ENCODE results near the gene VAPB.

Gene VAPB

DNA sequence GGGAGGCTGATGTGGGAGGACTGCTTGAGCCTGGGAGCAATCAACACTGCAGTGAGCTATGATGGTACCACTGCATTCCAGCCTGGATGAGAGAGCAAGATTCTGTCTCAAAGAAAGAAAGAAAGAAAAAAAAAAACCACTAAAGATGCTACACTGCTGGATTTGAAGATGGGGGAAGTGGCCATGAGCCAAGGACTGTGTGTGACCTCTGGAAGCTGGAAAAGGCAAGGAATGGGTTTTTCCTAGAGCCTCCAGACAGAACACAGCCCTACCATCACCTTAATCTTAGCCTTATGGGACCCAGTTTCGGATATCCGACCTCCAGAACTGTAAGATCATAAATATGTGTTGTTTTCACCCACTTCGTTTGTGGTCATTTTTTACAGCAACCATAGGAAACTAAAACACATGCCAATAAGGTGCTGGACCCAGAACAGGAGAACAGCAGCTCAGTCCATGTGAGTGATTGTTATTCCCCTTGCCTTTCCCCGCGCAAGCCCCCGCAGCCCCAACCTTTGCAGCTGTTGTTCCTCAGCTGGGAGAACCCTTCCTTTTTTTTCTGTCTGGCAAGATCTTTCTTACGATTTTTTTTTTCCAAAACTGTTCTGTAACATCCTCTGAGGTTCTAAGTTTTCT lies 11.1 kb upstream of the VAPB start:
- DNase-seq (ENCODE audit: low read depth in 1 of 2, low spot score in 1 of 2) = no peak

- no peak for DNase-seq (ENCODE audit: low read depth in 1 of 2, low spot score in 1 of 2)
Observed at GRCh38 chr20:58378704-58379103, 10.3 kb upstream of the VAPB start.

GRCh38 chr20:58381627-58382026 lies 7.4 kb upstream of the VAPB start:
- no peak for DNase-seq (ENCODE audit: low read depth in 1 of 2, low spot score in 1 of 2)

- no peak for DNase-seq (ENCODE audit: low read depth in 1 of 2, low spot score in 1 of 2)
Observed at GRCh38 chr20:58382096-58382495, 6.9 kb upstream of the VAPB start.

- DNase-seq (ENCODE audit: low read depth in 1 of 2, low spot score in 1 of 2) = no peak
Observed at GRCh38 chr20:58384821-58385220, 4.2 kb upstream of the VAPB start.

DNA sequence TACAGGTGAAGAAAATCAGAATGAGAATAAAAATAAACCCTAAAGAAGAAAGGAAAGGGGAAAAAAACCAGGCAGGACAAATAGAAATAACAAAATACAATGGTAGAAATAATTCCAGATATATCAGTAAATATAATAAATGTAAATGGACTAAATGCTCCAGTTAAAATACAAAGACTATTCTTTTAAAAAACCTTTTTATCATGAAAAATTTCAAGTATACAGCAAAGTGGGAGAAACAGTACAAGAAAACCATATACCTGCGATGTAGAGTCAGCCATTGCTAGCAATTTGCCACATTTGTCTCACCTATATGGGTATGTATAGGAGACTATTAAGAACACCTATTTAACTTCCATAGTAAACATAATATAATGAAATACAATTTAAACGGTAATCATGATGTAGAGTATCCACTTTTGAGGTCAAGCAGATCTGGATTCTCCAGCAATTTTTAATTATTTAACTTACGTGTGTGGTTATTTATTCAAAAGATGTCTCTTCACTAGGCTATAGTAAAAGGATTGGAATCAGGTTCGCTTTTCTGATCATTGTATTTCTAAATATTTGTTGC lies 914 bp upstream of the VAPB start:
- no peak for DNase-seq (ENCODE audit: low read depth in 1 of 2, low spot score in 1 of 2)

DNA sequence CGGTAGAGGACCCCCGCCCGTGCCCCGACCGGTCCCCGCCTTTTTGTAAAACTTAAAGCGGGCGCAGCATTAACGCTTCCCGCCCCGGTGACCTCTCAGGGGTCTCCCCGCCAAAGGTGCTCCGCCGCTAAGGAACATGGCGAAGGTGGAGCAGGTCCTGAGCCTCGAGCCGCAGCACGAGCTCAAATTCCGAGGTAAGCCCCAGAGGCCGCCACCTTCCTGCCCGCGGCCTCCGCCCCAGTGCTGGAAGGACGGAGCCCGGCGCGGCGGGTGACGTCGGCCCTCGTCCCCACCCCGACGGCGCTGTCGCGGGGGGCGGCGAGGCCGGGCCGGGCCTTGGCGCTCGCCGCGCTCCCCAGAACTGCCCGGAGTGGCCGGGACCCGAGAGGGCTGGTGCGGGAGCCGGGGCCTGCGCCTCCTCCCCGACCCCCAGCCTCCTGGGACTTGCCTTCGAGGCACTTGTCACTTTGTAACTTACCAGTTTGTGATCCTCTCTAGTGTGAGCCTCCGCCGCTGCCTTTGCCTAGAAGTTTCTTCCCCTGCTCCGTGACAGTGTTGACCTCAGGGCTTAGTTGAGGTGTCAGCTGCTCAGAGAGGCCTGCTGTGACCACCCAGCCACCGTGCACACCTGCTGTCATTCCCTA lies 417 bp downstream of the VAPB start:
- peak in 1 of 2 donors; percentile 6 for DNase-seq (ENCODE audit: low read depth in 1 of 2, low spot score in 1 of 2)

- DNase-seq (ENCODE audit: low read depth in 1 of 2, low spot score in 1 of 2) = no peak
Observed at GRCh38 chr20:58389968-58390658, 1.1 kb downstream of the VAPB start.

- no peak for DNase-seq (ENCODE audit: low read depth in 1 of 2, low spot score in 1 of 2)
Observed at GRCh38 chr20:58390659-58391035, 1.6 kb downstream of the VAPB start.

DNA sequence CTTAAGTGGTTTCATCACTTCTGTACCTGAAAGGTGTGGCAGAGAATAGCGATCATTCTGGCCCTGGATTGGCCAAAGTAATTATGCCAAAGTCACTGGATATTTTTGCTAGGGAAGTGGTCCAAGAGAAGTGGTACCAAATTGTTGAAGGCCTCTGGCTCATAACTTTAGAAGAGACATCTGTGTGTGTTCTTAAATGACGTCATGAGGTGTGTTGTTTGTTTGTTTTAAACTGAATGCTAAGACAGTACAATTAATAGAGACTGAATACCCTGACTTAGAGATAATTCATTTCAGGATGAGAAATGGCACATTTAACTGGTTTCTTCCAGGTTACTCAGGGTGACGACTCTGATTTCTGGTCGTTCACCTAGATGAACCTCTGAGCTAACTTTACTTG lies 3.3 kb downstream of the VAPB start:
- no peak for DNase-seq (ENCODE audit: low read depth in 1 of 2, low spot score in 1 of 2)

- no peak for DNase-seq (ENCODE audit: low read depth in 1 of 2, low spot score in 1 of 2)
Observed at GRCh38 chr20:58393299-58393698, 4.3 kb downstream of the VAPB start.

- no peak for DNase-seq (ENCODE audit: low read depth in 1 of 2, low spot score in 1 of 2)
Observed at GRCh38 chr20:58394801-58395200, 5.8 kb downstream of the VAPB start.

- DNase-seq (ENCODE audit: low read depth in 1 of 2, low spot score in 1 of 2) = no peak
Observed at GRCh38 chr20:58395604-58396003, 6.6 kb downstream of the VAPB start.

- no peak for DNase-seq (ENCODE audit: low read depth in 1 of 2, low spot score in 1 of 2)
Observed at GRCh38 chr20:58397429-58397828, 8.4 kb downstream of the VAPB start.

GRCh38 chr20:58398254-58398653 lies 9.2 kb downstream of the VAPB start:
- DNase-seq (ENCODE audit: low read depth in 1 of 2, low spot score in 1 of 2) = no peak

DNA sequence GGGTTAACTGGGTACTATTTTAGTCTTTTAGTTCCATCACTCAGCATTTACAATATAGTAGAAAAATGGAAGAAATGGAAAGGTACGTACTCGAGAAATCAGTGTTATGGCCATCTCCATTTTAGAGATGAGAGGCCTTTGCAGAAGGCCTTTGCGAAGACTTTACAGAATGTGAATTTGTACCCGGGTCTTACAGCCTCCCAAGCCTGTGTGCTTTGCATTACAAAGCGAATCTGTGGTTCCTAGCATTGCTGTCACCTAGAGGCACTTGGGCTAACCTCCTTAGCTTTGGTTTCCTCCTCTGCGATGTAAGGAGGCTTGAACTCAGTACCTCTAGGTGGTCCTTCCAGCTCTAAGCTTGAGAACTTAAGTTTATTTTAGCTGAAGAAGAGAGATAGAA lies 10.9 kb downstream of the VAPB start:
- DNase-seq (ENCODE audit: low read depth in 1 of 2, low spot score in 1 of 2) = no peak

DNA sequence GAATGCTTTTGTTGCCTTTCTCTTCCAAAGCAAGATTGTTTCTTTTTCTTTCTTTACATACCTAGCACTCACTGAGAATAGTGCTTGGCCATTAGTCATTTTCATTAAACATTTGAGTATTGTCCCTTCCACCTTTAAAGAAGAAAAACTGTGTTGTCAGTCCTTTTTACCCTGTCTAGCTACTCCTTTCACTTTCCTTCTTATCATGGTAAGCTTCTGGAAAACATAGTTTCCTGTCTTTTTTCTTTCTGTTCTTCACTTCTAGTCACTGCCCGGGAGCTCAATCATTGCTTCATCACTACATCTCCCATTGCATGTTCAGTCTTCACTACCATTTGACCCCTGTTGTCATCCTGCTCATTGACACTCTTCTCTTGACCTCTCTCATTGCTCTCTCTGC lies 12.1 kb downstream of the VAPB start:
- no peak for DNase-seq (ENCODE audit: low read depth in 1 of 2, low spot score in 1 of 2)

DNA sequence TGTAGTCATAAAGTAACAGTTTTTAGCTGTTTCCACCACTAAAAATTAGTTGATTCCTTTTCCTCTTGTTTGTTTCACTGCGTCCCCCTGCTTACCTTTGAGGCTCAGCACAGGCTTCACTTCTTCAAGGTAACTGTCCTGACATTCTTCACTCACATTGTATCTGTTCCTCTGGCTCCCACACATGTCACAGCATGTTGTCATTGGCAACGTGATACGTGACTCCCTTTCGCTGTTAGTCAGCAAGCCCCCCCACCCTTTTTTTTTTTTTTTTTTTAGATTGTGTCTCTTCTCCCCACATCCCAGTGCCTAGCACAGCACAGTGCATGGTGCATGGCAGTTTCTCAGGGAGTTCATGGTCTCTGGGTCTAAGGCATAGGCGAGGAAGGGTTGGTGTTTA lies 13.3 kb downstream of the VAPB start:
- no peak for DNase-seq (ENCODE audit: low read depth in 1 of 2, low spot score in 1 of 2)

GRCh38 chr20:58402827-58403226 lies 13.8 kb downstream of the VAPB start:
- DNase-seq (ENCODE audit: low read depth in 1 of 2, low spot score in 1 of 2) = no peak

DNA sequence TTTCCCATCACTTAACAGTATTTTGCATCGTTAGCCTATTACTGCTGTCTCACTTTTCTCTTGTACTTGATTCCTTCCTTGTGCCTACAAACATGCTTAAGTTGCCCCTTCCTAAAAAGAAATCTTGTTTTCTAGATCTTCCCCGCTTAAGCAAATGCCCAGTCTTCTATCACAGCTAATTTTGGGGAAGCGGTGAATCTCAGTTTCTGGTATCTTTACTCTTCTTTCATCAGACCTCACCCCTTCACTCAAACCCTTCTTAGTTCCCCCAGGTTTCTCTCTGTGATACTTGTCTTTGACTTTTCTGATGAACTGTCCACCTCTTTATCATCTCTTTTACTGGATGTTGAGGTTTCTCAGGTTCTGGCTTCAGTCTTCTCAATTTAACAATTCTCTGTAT lies 14.2 kb downstream of the VAPB start:
- DNase-seq (ENCODE audit: low read depth in 1 of 2, low spot score in 1 of 2) = no peak

DNA sequence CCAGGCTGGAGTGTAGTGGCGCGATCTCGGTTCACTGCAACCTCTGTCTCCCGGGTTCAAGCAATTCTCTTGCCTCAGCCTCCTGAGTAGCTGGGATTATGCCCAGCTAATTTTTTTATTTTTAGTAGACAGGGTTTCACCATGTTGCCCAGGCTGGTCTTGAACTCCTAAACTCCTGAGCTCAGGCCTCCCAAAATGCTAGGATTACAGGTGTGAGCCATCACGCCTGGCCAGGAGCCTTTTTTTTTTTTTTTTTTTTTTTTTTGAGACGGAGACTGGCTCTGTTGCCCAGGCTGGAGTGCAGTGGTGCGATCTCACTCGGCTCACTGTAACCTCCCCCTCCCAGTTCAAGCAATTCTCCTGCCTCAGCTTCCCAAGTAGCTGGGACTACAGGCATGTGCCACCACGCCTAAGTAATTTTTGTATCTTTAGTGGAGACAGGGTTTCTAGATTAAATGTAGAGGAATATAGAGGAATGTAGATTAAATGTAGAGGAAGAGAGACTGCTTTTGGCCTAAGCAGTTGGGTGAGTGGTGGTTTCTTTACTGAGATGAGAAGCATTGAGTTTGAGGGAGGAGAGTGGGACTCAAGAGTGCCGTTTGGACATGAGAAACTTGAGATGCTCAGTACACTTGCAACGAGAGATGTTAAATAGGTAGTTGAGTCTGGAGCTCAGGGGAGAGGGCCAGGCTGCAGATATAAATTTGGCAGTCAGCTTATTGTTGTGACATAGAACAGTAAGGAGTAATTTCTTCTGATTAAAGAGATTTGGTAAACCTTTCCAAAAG lies 16.7 kb downstream of the VAPB start:
- no peak for DNase-seq (ENCODE audit: low read depth in 1 of 2, low spot score in 1 of 2)
